Nephron (organoid): ENCODE results near the gene DBNDD2.

ENCODE experiments used
- H3K27ac Mint-ChIP-seq, 3 experiments: 2 replicates each; pipeline ENCODE4 v1.8.0; 2020; ENCODE audit warnings: mixed read lengths in 3 of 3, mild to moderate bottlenecking in 2 of 3, moderate library complexity in 1 of 3
- H3K27me3 Mint-ChIP-seq: 2 replicates; pipeline ENCODE4 v1.8.0; 2021; ENCODE audit warnings: low read depth, mild to moderate bottlenecking, moderate library complexity, mixed read lengths
- H3K36me3 Mint-ChIP-seq: 2 replicates; pipeline ENCODE4 v1.8.0; 2020; ENCODE audit warnings: low read depth, mixed read lengths
- H3K4me1 Mint-ChIP-seq: 2 replicates; pipeline ENCODE4 v1.8.0; 2020; ENCODE audit warnings: mixed read lengths
- H3K4me3 Mint-ChIP-seq, 3 experiments: 2 replicates each; pipeline ENCODE4 v1.8.0; 2020; ENCODE audit warnings: mild to moderate bottlenecking in 3 of 3, mixed read lengths in 3 of 3, moderate library complexity in 2 of 3
- H3K9me3 Mint-ChIP-seq: 2 replicates; pipeline ENCODE4 v1.8.0; 2020; ENCODE audit warnings: mixed read lengths
- TF ChIP-seq, protein P1 (sequence below), 3 experiments: fragments of 200-600 bp; sonication (generic); IDR thresholded peaks; one replicate each; pipeline ENCODE4 v1.5.0; 2021; ENCODE audit warnings: antibody characterized with exemption in 3 of 3; ENCODE audit not compliant: unreplicated experiment in 3 of 3

Gene DBNDD2

GRCh38 chr20:45368221-45368980, 39.7 kb upstream of the DBNDD2 start:
- Mint-ChIP-seq H3K36me3 (peaks cover 33% of the 10 kb centered on the region), H3K27ac (peak overlapping the region in 1 of 3 experiments; percentile 33), H3K4me3 (no peak overlapping the region), H3K9me3 (no peaks in the 10 kb centered on the region), H3K27me3 (peaks cover 3% of the 10 kb centered on the region), H3K4me1 (peaks cover 7% of the 10 kb centered on the region)
- TF ChIP-seq, protein P1, sequence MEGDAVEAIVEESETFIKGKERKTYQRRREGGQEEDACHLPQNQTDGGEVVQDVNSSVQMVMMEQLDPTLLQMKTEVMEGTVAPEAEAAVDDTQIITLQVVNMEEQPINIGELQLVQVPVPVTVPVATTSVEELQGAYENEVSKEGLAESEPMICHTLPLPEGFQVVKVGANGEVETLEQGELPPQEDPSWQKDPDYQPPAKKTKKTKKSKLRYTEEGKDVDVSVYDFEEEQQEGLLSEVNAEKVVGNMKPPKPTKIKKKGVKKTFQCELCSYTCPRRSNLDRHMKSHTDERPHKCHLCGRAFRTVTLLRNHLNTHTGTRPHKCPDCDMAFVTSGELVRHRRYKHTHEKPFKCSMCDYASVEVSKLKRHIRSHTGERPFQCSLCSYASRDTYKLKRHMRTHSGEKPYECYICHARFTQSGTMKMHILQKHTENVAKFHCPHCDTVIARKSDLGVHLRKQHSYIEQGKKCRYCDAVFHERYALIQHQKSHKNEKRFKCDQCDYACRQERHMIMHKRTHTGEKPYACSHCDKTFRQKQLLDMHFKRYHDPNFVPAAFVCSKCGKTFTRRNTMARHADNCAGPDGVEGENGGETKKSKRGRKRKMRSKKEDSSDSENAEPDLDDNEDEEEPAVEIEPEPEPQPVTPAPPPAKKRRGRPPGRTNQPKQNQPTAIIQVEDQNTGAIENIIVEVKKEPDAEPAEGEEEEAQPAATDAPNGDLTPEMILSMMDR (IDR thresholded peaks at IDR 0.05; ENCODE audit: unreplicated experiment in 3 of 3): no peak

DNA sequence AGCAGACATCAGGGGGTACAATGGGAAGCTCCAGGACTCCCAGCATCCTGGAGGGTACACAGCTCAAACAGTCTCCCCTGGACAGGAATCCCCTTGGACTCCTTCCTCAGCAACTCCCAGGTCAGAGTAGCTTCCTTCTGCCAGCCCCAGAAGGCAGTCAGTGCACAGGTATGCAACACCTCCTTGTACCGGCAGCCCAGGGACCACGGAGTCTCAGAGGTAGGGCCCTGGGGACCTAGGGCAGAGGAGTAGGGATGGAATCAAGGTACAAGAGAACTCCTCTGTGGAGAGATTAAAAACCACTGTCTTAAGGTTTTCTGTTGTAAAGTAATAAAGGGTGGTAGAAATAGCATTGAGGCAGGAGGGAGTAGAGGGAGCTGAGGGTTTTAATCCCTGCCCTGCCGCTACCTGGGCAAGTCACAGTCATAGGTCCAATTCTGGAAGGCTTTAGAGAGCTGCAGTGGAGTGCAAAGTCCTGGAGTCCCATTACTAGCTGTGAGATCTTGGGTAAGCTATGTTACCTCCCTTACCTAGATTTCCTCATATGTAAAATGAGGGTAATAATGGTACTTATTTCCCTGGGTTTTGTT, 37.4 kb upstream of the DBNDD2 start:
- H3K36me3 Mint-ChIP-seq: peaks cover 34% of the 10 kb centered on the region
- TF ChIP-seq, protein P1 (IDR thresholded peaks at IDR 0.05; ENCODE audit: unreplicated experiment in 3 of 3): no peak
- no peaks in the 10 kb centered on the region for H3K9me3 Mint-ChIP-seq
- H3K4me1 Mint-ChIP-seq: no peaks in the 10 kb centered on the region
- peak overlapping the region in 1 of 3 experiments; percentile 4 for H3K27ac Mint-ChIP-seq
- H3K27me3 Mint-ChIP-seq: peaks cover 7% of the 10 kb centered on the region
- no peak overlapping the region for H3K4me3 Mint-ChIP-seq

DNA sequence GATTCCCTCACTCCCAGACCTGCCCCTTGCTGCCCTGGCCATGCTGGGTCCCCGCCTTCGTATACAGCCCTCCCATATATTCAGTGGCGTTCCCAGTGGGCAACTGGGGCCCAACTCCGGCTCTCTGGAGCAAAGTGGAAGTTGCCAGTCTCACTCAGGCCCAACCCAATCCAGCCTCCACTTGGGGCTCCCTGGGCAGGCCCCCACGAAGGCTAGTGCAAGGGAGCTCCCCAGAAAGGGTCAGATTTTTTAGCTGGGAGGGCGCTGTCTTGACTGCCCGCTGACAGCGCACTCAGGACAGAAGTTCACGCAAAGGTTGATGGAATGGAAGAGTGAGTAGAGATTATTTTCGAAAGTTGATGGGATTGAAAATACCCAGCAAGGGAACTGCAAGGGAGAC, 35.8 kb upstream of the DBNDD2 start:
- no peaks in the 10 kb centered on the region for H3K9me3 Mint-ChIP-seq
- peaks cover 24% of the 10 kb centered on the region for H3K36me3 Mint-ChIP-seq
- peaks cover 7% of the 10 kb centered on the region for H3K27me3 Mint-ChIP-seq
- H3K4me3 Mint-ChIP-seq: peak overlapping the region; percentile 2 to 50 (median 19)
- TF ChIP-seq, protein P1 (IDR thresholded peaks at IDR 0.05; ENCODE audit: unreplicated experiment in 3 of 3): no peak
- no peak overlapping the region for H3K27ac Mint-ChIP-seq
- peaks cover 4% of the 10 kb centered on the region for H3K4me1 Mint-ChIP-seq

DNA sequence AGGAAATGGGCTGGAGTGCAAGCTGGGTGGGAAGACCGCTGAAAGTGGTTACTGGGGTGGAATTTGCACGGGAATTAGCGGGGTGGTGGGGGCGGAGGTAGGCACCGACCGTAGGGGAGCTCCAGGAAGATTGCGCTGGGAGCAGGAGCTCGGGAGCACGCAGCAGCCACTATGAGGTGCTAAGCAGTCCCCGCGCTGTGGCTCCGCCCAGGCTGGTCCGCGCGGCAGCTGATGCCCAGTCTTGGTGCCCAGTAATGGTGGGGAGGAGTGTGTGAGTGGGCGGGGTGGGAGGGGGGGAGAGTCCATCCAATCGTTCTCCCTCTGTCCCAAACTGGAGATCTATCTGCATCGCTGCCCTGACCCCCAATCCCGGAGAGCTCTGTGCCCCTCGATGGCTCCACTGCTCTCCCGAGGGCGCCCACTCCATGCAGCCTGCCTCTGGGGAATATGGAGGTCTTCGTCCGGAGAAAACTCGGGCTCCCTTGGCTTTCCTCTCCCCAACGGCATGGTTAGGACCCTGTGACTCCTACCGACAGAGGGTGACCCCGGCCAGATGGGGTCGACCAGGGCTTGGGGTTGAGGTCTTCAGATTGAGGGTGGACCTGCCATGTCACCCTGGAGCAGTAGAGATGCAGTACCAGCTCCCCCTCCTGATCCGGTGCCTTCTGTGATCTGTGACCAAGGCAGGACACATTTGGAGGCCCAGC, 35.3 kb upstream of the DBNDD2 start:
- Mint-ChIP-seq H3K27me3 (peaks cover 7% of the 10 kb centered on the region), H3K27ac (no peak overlapping the region), H3K9me3 (no peaks in the 10 kb centered on the region), H3K4me3 (peak overlapping the region; percentile 2 to 87 (median 76)), H3K36me3 (peaks cover 20% of the 10 kb centered on the region), H3K4me1 (peaks cover 4% of the 10 kb centered on the region)
- TF ChIP-seq, protein P1 (IDR thresholded peaks at IDR 0.05; ENCODE audit: unreplicated experiment in 3 of 3): no peak

- Mint-ChIP-seq H3K36me3 (peaks cover 13% of the 10 kb centered on the region), H3K27ac (peak overlapping the region; percentile 23 to 81 (median 79)), H3K4me1 (peaks cover 4% of the 10 kb centered on the region), H3K27me3 (peaks cover 7% of the 10 kb centered on the region), H3K9me3 (no peaks in the 10 kb centered on the region), H3K4me3 (peak overlapping the region; percentile 76 to 87 (median 83))
- TF ChIP-seq, protein P1 (IDR thresholded peaks at IDR 0.05; ENCODE audit: unreplicated experiment in 3 of 3): peak; percentile 82 to 84 (median 82)
These were observed 34.6 kb upstream of the DBNDD2 start for GRCh38 chr20:45373353-45374100.
